Fibroblast of villous mesenchyme (primary cell): ENCODE results near the gene COL20A1. TPM values are rescaled to one million over a fixed set of nuclear protein-coding genes. Genes with fewer than 3 reads are reported as not detected.

Experiments used
- DNase-seq: peaks from one replicate; pipeline ENCODE4 v3.0.0-alpha.2; 2010; ENCODE audit warnings: low read depth
- H3K4me3 ChIP-seq: 2 replicates; pipeline ENCODE4 v1.5.1; 2011; ENCODE audit warnings: low read depth, mild to moderate bottlenecking, low read length
- total RNA-seq: library from RNA; depleted of rRNA; stranded (reverse); fragments of >200 nt; gene quantifications from 2 replicates; pipeline ENCODE4 v1.2.3, GENCODE V29; 2012
- TF ChIP-seq, protein P1 (sequence below): IDR thresholded peaks from 2 replicates; pipeline ENCODE4 v1.5.1; 2012; ENCODE audit warnings: low read depth, mild to moderate bottlenecking, low read length; ENCODE audit not compliant: insufficient read depth

The COL20A1 gene
- total RNA-seq, 1 donor, result under 0.01 TPM

DNA sequence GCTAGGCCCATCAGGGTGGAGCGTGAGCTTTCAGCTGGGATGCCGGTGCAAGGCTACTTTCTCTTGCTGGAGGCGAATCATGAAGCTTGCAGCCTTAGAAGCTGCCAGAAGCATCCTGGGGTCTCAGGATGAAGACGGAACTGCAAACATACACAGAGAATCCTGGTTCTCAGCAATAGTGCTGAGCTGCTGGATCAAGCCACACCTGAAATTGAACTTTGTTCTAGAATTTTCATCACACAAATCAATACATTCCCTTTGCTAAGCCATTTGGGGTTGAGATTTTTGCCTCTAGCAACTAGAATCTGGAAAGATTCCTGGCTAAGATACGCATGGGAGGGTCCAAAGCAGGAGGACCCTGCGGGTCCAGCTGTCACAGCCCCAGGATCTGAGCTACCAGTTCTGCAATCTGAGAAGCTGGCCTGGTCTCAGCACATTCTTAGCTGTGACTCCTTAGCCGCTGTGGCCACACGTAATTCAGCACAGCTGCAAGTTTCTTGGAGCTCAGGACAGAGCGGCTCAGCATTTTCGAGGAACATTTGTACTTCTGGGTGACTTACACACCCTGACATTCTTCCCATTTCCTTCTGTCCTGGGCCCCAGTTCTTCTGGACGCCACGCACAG, 27.0 kb upstream of the COL20A1 start:
- no peak for DNase-seq
- TF ChIP-seq, protein P1, sequence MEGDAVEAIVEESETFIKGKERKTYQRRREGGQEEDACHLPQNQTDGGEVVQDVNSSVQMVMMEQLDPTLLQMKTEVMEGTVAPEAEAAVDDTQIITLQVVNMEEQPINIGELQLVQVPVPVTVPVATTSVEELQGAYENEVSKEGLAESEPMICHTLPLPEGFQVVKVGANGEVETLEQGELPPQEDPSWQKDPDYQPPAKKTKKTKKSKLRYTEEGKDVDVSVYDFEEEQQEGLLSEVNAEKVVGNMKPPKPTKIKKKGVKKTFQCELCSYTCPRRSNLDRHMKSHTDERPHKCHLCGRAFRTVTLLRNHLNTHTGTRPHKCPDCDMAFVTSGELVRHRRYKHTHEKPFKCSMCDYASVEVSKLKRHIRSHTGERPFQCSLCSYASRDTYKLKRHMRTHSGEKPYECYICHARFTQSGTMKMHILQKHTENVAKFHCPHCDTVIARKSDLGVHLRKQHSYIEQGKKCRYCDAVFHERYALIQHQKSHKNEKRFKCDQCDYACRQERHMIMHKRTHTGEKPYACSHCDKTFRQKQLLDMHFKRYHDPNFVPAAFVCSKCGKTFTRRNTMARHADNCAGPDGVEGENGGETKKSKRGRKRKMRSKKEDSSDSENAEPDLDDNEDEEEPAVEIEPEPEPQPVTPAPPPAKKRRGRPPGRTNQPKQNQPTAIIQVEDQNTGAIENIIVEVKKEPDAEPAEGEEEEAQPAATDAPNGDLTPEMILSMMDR, result no peak
- no peak overlapping the region for H3K4me3 ChIP-seq

DNA sequence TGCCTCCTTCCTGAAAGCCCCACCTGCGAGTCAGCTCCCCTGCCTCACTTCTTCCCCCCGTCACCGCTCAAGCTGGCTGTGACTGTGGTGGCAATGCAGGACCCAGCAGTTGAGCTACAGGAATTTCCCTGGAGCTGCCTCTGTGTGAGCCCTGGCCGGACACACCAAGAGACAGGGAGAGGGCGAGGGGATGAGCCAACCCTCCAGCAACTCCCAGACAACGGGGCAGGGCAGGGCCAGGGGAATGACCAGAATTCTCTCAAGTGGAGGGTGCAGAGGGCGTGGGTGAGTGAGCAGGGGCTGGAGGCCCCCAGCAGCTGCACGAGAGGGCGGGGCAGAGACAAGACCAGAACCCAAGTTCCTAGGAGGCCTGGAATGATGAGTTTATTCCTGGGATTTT, 25.3 kb upstream of the COL20A1 start:
- no peak for DNase-seq
- H3K4me3 ChIP-seq, result no peak overlapping the region
- TF ChIP-seq, protein P1, result no peak

DNA sequence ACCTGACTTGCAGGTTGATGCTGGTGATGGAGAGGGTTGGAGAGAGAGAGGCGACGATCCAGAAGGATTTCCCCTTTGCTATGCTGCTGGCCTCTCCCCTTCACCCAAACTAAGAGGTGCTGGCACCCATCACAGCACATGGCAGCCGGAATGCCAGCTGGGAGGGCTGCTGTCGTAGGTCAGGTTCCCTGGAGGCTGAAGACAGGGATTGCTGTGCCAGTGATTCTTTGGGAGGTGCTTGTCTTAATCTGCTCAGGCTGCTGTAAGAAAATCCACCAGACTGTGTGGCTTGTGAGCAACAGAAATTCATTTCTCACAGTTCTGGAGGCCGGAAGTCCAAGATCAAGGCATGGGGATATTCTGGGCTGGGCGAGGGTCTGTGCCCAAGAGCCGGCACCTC, 24.7 kb upstream of the COL20A1 start:
- DNase-seq, result no peak
- no peak overlapping the region for H3K4me3 ChIP-seq
- TF ChIP-seq, protein P1, result no peak

DNA sequence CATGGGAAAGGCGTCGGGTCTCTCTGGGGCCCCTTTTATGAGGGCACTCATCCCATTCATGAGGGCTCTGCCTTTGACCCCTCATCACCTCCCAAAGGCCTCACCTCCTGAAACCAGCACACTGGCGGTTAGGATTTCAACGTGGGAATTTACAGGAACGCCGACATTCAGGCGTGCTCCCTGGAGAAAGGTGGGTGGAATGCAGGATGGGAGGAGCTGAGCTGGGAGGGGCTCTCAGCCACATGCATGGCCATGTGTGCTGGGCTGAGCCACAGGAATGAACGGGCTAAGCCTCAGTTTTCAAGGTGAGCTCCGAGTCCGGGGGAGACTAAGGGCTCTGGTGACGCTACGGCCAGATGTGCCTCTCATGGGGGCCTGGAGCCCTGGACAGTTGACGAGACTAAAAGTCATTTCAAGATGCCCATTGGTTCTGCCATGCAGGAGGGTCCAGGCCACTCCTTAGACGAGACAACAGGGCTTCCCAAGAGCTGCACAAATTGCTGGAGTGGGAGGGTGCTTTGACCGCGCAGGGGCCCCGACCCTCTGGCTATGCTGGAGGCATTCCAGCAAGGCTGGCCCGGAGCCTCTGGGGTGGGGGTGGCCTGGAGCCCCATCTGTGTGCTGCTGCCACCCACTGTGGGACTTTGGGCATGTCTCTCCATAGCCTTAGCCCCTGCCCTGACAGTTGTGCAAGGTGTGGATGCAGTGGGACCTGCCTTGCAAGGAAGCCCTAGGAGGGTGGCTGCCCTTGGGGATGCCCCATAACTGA, 24.1 kb upstream of the COL20A1 start:
- DNase-seq, result no peak
- no peak overlapping the region for H3K4me3 ChIP-seq
- TF ChIP-seq, protein P1, result no peak

DNA sequence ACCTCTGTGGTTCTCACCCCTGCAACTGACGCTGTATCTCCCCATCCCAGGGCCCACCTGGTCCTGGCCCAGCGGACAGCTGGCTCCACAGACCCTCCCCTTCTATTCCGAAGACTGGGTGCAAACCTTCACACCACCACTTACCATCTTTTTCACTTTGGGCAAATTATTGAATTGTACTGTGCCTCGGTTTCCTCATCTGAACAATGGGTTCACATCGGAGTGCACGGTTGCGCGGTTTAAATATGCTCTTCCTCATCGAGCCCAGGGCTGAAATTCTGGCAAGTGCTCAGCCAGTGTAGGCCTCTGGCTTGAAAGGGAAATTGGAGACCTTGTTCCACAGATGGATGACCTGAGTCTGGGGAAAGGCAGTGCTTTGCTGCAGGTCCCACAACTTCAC, 23.3 kb upstream of the COL20A1 start:
- no peak overlapping the region for H3K4me3 ChIP-seq
- TF ChIP-seq, protein P1, result no peak
- DNase-seq, result no peak

DNA sequence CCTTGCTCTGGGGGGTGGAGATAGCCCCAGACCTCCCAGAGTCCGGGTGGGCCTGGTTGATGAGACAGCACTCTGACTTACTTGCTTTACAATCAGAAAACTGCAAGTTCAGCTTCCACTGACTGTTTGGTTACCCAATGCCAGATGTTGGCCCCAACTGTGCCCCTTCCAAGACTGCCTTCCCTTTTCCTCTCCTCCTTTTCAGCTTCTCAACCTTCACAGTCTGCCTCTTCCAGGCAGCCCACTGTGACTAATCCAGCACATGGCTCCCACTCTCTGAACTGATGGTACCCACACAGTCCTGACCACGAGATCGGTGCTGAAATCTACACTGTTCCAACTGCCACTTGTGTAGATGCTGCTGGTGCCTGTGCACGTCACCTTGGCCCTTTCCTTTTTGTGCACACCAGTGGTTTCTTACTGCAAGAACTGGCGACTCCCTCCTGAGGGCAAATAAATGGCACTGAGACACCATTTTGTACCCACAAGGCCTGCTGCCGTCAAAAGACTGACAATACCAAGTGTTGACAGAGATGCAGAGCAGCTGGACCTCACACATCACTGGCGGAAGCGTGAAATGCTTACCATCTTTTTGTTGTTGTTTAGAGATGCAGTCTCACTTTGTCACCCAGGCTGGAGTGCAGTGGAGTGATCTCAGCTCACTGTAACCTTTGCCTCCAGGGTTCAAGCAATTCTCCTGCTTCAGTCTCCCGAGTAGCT, 22.2 kb upstream of the COL20A1 start:
- no peak for DNase-seq
- TF ChIP-seq, protein P1, result no peak
- H3K4me3 ChIP-seq, result no peak overlapping the region
